Liver (tissue), 9 donors: ENCODE results near the gene COL19A1. TPM values are rescaled to one million over a fixed set of nuclear protein-coding genes. Genes with fewer than 3 reads are reported as not detected.

Source experiments
- DNase-seq: peaks from one replicate; pipeline ENCODE4 v3.0.0-alpha.2; 2017; ENCODE audit warnings: low spot score
- H3K27ac ChIP-seq, 2 donors: one replicate each; pipeline ENCODE4 v1.7.0; 2013; ENCODE audit warnings: inconsistent platforms in 2 of 2, low read length in 2 of 2, control low read depth in 1 of 2, low read depth in 1 of 2, mild to moderate bottlenecking in 1 of 2
- H3K27me3 ChIP-seq, 4 donors: one replicate each; pipeline versions ENCODE4 v1.6.1 to v1.7.0; 2013; ENCODE audit warnings: low read length in 3 of 4, inconsistent platforms in 1 of 4, mild to moderate bottlenecking in 1 of 4, moderate library complexity in 1 of 4; ENCODE audit not compliant: control insufficient read depth in 4 of 4, insufficient read depth in 4 of 4
- H3K36me3 ChIP-seq, 4 donors: one replicate each; pipeline versions ENCODE4 v1.6.1 to v1.7.0; 2013; ENCODE audit warnings: low read length in 3 of 4, mild to moderate bottlenecking in 3 of 4, low read depth in 1 of 4, moderate library complexity in 1 of 4; ENCODE audit not compliant: control insufficient read depth in 4 of 4, insufficient read depth in 3 of 4
- H3K4me1 ChIP-seq, 4 donors: one replicate each; pipeline versions ENCODE4 v1.6.1 to v1.7.0; 2013; ENCODE audit warnings: low read length in 3 of 4, mild to moderate bottlenecking in 3 of 4, moderate library complexity in 1 of 4; ENCODE audit not compliant: control insufficient read depth in 4 of 4, insufficient read depth in 4 of 4
- H3K4me3 ChIP-seq, 3 donors: one replicate each; pipeline versions ENCODE4 v1.6.1 to v1.7.0; 2013; ENCODE audit warnings: low read length in 3 of 3, control low read depth in 1 of 3, low read depth in 1 of 3, mild to moderate bottlenecking in 1 of 3
- H3K9ac ChIP-seq, 2 donors: one replicate each; pipeline ENCODE4 v1.7.0; 2013; ENCODE audit warnings: low read length in 2 of 2, mild to moderate bottlenecking in 2 of 2, moderate library complexity in 2 of 2, control low read depth in 1 of 2, low read depth in 1 of 2
- H3K9me3 ChIP-seq, 4 donors: one replicate each; pipeline versions ENCODE4 v1.6.1 to v1.7.0; 2013; ENCODE audit warnings: low read length in 3 of 4; ENCODE audit not compliant: control insufficient read depth in 4 of 4
- ATF3 ChIP-seq: IDR thresholded peaks from 2 replicates; pipeline ENCODE4 v1.6.1; 2016; ENCODE audit warnings: antibody characterized with exemption
- CTCF ChIP-seq: fragments of 150-350 bp; IDR thresholded peaks from 2 replicates; pipeline ENCODE4 v1.5.1; 2017; ENCODE audit warnings: improper control_type of control experiment, low read depth, low read length; ENCODE audit not compliant: missing input control
- EGR1 ChIP-seq, 2 donors: IDR thresholded peaks; 2 replicates each; pipeline ENCODE4 v1.6.1; 2016 to 2018; ENCODE audit warnings: antibody characterized with exemption in 2 of 2, low read depth in 2 of 2
- FOXA1 ChIP-seq: IDR thresholded peaks from 2 replicates; pipeline ENCODE4 v1.6.1; 2016; ENCODE audit warnings: antibody characterized with exemption
- FOXA2 ChIP-seq: IDR thresholded peaks from 2 replicates; pipeline ENCODE4 v1.6.1; 2016; ENCODE audit warnings: antibody characterized with exemption
- GABPA ChIP-seq, 2 donors: IDR thresholded peaks in 1 of 2; conservative IDR thresholded peaks in 1 of 2; 2 replicates each; pipeline ENCODE4 v1.6.1; 2016; ENCODE audit warnings: antibody characterized with exemption in 2 of 2, mild to moderate bottlenecking in 1 of 2, moderate library complexity in 1 of 2
- HNF4A ChIP-seq, 2 donors: conservative IDR thresholded peaks; 2 replicates each; pipeline ENCODE4 v1.6.1; 2016; ENCODE audit warnings: antibody characterized with exemption in 2 of 2, mild to moderate bottlenecking in 2 of 2
- HNF4G ChIP-seq: IDR thresholded peaks from 2 replicates; pipeline ENCODE4 v1.6.1; 2016; ENCODE audit warnings: antibody characterized with exemption
- JUND ChIP-seq, 2 donors: IDR thresholded peaks; 2 replicates each; pipeline ENCODE4 v1.6.1; 2016; ENCODE audit warnings: antibody characterized with exemption in 2 of 2
- NR2F2 ChIP-seq: IDR thresholded peaks from 2 replicates; pipeline ENCODE4 v1.6.1; 2016; ENCODE audit warnings: antibody characterized with exemption
- RAD21 ChIP-seq, 2 donors: IDR thresholded peaks; 2 replicates each; pipeline ENCODE4 v1.6.1; 2016; ENCODE audit warnings: antibody characterized with exemption in 2 of 2, mild to moderate bottlenecking in 2 of 2
- RXRA ChIP-seq, 2 donors: IDR thresholded peaks; 2 replicates each; pipeline ENCODE4 v1.6.1; 2017 to 2018; ENCODE audit warnings: antibody characterized with exemption in 2 of 2, mild to moderate bottlenecking in 1 of 2
- SP1 ChIP-seq: IDR thresholded peaks from 2 replicates; pipeline ENCODE4 v1.6.1; 2018; ENCODE audit warnings: antibody characterized with exemption, mild to moderate bottlenecking
- TAF1 ChIP-seq: conservative IDR thresholded peaks from 2 replicates; pipeline ENCODE4 v1.6.1; 2016; ENCODE audit warnings: antibody characterized with exemption, mild to moderate bottlenecking
- YY1 ChIP-seq: IDR thresholded peaks from 2 replicates; pipeline ENCODE4 v1.6.1; 2016; ENCODE audit warnings: antibody characterized with exemption, mild to moderate bottlenecking
- WGBS: extraction: QIAGEN DNeasy Blood & Tissue Kit; methylation state at CpG from one replicate; pipeline ENCODE4 v1.1.7; 2013; 5-methylcytosine and 5-hydroxymethylcytosine counted together
- polyA plus RNA-seq, 2 donors: library from polyadenylated mRNA; stranded (reverse) in 1 of 2; unstranded in 1 of 2; fragments of 200-250 nt in 1 of 2; fragments of >200 nt in 1 of 2; fragmentation: Nextera tagmentation in 1 of 2; extraction: Ambion mirVana in 1 of 2; gene quantifications; one replicate each; pipeline versions ENCODE4 v1.2.1 to v1.2.3, GENCODE V29; 2013 to 2015
- total RNA-seq, 2 donors: library from RNA; depleted of rRNA; stranded (reverse); fragments of >200 nt; gene quantifications; one replicate each; pipeline ENCODE4 v1.2.3, GENCODE V29; 2014
- TF ChIP-seq, protein P1 (sequence below): IDR thresholded peaks from 2 replicates; pipeline ENCODE4 v1.6.1; 2016; ENCODE audit warnings: antibody characterized with exemption
- TF ChIP-seq, protein P2 (sequence below): IDR thresholded peaks from 2 replicates; pipeline ENCODE4 v1.6.1; 2016; ENCODE audit warnings: antibody characterized with exemption, mild to moderate bottlenecking
- TF ChIP-seq, protein P3 (sequence below): IDR thresholded peaks from 2 replicates; pipeline ENCODE4 v1.6.1; 2016; ENCODE audit warnings: antibody characterized with exemption
- donor health status: healthy.
- donor health status: healthy.
- donor health status: healthy.
- donor health status: healthy.
- donor health status: healthy.

The COL19A1 gene
- total and polyA plus RNA-seq, 4 donors, result 0.25 to 0.51 TPM; not detected in 2

- H3K9ac ChIP-seq, result no peak overlapping the region
- no peak overlapping the region for H3K27ac ChIP-seq
- no peak overlapping the region for H3K4me3 ChIP-seq
- no peaks in the 10 kb centered on the region for H3K4me1 ChIP-seq
- H3K27me3 ChIP-seq, result peaks cover 0 to 3% (median 0%) of the 10 kb centered on the region in 4 donors
- no peaks in the 10 kb centered on the region for H3K36me3 ChIP-seq
- 93% methylated on average over 5 of the region's 5 CpGs for WGBS
- TF ChIP-seq JUND (IDR thresholded peaks at IDR 0.05) (no peak), HNF4G (no peak), HNF4A (conservative IDR thresholded peaks at IDR 0.05) (no peak), TAF1 (no peak), FOXA2 (no peak), ATF3 (no peak), GABPA (IDR thresholded peaks at IDR 0.05 in 1 of 2, conservative IDR thresholded peaks at IDR 0.05 in 1 of 2) (no peak), RAD21 (IDR thresholded peaks at IDR 0.05) (no peak), YY1 (no peak), NR2F2 (no peak), SP1 (no peak), EGR1 (IDR thresholded peaks at IDR 0.05; ENCODE audit: low read depth in 2 of 2) (no peak), RXRA (IDR thresholded peaks at IDR 0.05) (no peak), FOXA1 (no peak), CTCF (no peak)
- TF ChIP-seq, protein P1, sequence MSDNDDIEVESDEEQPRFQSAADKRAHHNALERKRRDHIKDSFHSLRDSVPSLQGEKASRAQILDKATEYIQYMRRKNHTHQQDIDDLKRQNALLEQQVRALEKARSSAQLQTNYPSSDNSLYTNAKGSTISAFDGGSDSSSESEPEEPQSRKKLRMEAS, result no peak
- TF ChIP-seq, protein P2, sequence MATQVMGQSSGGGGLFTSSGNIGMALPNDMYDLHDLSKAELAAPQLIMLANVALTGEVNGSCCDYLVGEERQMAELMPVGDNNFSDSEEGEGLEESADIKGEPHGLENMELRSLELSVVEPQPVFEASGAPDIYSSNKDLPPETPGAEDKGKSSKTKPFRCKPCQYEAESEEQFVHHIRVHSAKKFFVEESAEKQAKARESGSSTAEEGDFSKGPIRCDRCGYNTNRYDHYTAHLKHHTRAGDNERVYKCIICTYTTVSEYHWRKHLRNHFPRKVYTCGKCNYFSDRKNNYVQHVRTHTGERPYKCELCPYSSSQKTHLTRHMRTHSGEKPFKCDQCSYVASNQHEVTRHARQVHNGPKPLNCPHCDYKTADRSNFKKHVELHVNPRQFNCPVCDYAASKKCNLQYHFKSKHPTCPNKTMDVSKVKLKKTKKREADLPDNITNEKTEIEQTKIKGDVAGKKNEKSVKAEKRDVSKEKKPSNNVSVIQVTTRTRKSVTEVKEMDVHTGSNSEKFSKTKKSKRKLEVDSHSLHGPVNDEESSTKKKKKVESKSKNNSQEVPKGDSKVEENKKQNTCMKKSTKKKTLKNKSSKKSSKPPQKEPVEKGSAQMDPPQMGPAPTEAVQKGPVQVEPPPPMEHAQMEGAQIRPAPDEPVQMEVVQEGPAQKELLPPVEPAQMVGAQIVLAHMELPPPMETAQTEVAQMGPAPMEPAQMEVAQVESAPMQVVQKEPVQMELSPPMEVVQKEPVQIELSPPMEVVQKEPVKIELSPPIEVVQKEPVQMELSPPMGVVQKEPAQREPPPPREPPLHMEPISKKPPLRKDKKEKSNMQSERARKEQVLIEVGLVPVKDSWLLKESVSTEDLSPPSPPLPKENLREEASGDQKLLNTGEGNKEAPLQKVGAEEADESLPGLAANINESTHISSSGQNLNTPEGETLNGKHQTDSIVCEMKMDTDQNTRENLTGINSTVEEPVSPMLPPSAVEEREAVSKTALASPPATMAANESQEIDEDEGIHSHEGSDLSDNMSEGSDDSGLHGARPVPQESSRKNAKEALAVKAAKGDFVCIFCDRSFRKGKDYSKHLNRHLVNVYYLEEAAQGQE, result no peak
- TF ChIP-seq, protein P3, sequence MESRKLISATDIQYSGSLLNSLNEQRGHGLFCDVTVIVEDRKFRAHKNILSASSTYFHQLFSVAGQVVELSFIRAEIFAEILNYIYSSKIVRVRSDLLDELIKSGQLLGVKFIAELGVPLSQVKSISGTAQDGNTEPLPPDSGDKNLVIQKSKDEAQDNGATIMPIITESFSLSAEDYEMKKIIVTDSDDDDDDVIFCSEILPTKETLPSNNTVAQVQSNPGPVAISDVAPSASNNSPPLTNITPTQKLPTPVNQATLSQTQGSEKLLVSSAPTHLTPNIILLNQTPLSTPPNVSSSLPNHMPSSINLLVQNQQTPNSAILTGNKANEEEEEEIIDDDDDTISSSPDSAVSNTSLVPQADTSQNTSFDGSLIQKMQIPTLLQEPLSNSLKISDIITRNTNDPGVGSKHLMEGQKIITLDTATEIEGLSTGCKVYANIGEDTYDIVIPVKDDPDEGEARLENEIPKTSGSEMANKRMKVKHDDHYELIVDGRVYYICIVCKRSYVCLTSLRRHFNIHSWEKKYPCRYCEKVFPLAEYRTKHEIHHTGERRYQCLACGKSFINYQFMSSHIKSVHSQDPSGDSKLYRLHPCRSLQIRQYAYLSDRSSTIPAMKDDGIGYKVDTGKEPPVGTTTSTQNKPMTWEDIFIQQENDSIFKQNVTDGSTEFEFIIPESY, result no peak
- DNase-seq, result no peak
- no peaks in the 10 kb centered on the region for H3K9me3 ChIP-seq
These were observed 194.3 kb downstream of the COL19A1 start for GRCh38 chr6:70060680-70061079.
